LNCAP (cell line): Measurements from ENCODE around the gene C6orf120.
A peak's percentile ranks its signal among the peaks of the same experiment; 100 is the strongest.

ENCODE experiments used
- CTCF ChIP-seq: fragments of 450-650 bp; IDR thresholded peaks from 2 replicates; pipeline ENCODE4 v1.5.1; 2017; ENCODE audit warnings: mild to moderate bottlenecking

Gene C6orf120

GRCh38 chr6:169685860-169686259 lies 16.1 kb upstream of the C6orf120 start:
- TF ChIP-seq CTCF = no peak

GRCh38 chr6:169689287-169689686 lies 12.6 kb upstream of the C6orf120 start:
- no peak for TF ChIP-seq CTCF

- no peak for TF ChIP-seq CTCF
These were observed 10.7 kb upstream of the C6orf120 start for GRCh38 chr6:169691260-169691659.

- no peak for TF ChIP-seq CTCF
These were observed 9.4 kb upstream of the C6orf120 start for GRCh38 chr6:169692516-169692915.

DNA sequence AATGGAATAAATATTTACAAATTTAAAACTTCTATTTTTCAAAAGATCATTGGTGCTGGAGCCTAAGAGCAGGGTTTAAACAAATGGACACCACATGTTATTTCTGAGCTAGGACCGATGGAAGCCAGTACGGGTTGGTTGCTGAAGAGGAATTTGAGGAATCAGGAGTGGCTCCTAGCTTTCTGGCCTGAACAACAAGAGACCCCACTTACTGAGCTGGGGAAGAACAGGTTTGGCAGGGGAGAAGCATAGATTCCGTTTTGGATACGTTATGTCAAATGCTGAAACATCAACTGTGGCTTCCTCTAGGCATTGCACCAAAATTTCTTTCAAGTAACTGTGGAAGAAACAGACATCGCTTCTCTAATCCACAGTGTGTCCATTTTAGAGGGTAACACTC lies 6.8 kb upstream of the C6orf120 start:
- no peak for TF ChIP-seq CTCF

GRCh38 chr6:169697115-169697514 lies 4.8 kb upstream of the C6orf120 start:
- peak; percentile 26; the same call in 1 of the 2 replicates for TF ChIP-seq CTCF

DNA sequence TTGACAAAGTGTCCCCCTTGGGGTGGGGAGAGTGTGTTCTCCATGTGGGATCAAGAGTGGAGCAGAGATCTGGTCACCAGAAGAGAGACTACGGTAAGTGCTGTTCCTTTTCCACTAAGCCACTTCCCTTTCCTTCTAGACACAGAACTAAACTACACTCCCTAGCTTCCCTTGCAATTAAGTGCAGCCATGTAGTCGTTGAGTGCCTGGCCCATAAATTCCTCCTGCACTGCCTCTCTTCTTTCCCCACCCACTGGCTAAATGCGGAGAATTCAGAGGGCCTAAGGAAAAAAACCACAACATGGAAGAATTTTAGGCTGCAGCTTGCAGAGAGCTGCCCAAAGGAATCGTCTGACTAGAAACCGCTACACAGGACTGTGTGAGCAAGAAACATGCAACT lies 1.6 kb upstream of the C6orf120 start:
- no peak for TF ChIP-seq CTCF

DNA sequence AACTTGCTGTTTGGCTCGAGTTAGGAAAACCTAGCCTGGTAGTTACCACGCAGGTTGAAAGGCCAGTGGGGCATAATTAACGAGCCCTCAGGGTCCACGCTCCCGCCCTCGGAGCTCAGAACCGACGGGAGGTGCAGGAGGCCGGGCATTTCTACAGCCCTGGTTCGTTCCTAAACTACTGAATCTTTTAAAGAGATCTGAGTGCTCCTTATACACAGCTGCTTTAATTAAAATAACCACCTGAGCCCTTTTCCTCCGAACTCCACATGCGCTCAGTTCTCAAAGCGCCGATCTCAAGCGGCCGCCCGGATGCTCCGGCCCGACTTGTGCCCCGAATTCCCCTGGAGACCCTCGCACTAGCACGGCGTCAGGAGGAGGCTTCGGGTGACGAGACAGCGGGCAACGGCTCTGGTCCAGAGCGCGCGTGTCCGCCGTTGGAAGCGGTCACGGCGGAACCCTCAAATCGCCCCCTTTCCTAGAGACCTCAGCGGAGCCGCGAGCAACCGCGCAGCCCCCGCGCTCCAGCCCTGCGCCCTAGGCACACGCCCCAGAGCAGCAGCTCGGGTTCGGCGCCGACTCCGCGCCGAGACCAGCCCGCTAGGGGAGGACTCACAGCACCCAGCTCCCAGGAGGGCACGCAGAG lies 494 bp upstream of the C6orf120 start:
- no peak for TF ChIP-seq CTCF
